Hematopoietic multipotent progenitor cell treated with erythropoietin and hydrocortisone succinate and interleukin-3 and kit ligand, for 6 days (in vitro differentiated cells): ENCODE measurements around the gene HSPB7.

ENCODE experiments used
- DNase-seq: peaks from one replicate; pipeline ENCODE4 v3.0.0-alpha.2; 2015

Gene HSPB7

DNA sequence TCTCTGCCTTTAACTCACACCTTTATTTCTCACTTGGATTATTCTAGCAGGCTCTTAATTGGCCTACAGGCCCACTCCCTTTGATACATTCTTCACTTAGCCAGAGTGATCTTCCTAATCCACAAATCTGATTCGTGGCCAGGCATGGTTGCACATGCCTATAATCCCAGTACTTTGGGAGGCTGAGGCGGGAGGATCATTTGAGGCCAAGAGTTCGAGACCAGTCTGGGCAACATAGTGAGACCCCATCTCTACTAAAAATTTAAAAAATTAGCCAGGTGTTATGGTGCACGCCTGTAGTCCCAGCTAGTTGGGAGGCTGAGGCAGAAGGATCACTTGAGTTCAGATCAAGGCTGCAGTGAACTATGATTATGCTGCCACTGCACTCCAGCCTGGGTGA, 44.1 kb downstream of the HSPB7 start:
- no peak for DNase-seq

DNA sequence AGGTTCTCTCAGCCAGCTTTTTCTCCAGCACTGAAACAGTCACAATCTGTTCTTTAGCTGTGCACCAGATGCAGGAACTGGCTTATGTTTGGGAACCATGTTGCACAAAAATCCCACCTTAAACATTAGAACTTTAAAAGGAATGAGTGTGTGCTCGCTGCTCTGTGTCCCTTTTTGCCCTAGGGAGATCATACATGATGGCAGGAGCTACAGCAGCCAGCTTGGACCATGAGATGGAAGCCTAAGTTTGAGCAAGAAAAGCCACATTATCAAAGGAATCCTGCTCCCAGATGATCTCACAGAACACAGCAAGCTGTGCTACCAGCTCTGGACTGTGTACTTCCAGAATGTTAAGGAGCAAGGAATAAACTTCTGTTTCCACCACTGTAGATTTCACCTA, 45.4 kb downstream of the HSPB7 start:
- DNase-seq, result no peak

DNA sequence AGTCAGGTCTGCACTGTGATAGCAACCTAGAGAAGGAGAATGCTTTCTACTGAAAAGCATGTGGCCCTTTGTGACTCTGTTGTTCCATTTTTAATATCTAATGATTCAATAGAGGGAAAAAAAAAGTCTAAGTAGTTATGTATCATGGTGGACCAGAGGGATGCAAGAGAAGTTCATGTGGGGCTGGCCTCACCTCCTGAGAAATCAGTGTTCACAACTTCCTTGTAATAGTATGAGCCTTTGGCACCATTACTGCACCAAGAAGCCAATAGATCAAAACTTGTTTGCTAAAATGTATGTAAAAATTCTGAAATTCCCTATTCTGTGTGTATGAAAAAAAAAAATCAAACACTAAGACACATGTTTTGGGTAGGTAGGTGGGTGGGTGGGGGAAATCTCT, 46.9 kb downstream of the HSPB7 start:
- no peak for DNase-seq

DNA sequence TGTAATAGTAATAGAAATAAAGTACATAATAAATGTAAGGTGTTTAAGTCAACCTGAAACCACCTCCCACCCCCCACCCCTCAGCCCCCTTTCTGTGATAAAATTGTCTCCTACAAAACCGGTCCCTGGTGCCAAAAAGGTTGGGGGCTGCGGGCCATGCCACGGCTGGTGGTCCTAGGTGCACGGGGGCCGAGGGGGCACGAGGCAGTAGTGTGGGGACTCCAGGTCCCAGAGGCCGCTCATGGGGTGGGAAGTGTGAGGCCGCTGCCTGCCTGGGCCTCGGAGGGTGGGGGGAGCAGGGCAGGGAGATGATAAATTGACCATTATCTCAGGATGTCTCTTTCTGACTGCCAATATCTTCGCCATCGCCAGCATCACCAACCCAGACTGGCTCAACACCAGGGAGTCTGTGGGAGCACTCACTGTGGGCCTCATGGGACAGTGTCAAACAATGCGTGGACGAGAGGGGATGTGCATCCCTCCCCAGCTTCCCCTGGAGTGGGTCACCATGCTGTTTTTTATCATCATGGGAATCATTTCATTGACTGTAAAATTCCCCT, 48.4 kb downstream of the HSPB7 start:
- no peak for DNase-seq

DNA sequence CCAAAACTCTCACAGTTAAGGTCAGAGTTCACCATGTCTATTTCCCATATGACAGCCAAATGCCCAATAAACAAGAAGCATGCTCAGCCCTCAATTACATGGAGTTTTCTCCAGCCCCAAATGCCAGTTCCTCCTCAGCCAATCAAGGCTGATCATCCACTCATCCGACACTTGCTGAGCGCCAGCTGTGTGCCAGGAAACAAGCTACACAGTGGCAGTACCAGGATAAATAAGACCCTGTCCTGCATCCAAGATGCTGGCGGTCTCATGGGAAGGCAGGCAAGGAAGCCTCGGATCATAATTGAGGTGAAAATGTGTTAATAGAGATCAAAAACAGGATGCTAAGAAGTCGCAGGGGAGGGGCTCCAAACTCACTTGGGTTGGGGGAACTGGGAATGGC, 49.7 kb downstream of the HSPB7 start:
- no peak for DNase-seq

DNA sequence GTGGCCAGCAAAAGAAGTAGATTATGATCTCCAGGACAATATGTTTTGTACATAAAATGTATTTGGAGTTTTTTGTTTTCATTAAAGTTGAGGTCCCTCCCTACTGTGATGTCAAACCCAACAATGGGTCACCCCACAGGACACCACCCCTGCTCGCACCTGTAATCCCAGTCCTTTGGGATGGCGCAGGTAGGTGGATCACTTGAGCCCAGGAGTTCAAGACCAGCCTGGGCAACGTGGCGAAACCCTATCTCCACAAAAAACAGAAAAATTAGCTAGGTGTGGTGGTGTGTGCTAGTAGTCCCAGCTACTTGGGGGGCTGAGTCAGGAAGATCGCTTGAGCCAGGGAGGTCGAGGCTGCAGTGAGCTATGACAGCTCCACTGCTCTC, 50.9 kb downstream of the HSPB7 start:
- DNase-seq, result no peak

DNA sequence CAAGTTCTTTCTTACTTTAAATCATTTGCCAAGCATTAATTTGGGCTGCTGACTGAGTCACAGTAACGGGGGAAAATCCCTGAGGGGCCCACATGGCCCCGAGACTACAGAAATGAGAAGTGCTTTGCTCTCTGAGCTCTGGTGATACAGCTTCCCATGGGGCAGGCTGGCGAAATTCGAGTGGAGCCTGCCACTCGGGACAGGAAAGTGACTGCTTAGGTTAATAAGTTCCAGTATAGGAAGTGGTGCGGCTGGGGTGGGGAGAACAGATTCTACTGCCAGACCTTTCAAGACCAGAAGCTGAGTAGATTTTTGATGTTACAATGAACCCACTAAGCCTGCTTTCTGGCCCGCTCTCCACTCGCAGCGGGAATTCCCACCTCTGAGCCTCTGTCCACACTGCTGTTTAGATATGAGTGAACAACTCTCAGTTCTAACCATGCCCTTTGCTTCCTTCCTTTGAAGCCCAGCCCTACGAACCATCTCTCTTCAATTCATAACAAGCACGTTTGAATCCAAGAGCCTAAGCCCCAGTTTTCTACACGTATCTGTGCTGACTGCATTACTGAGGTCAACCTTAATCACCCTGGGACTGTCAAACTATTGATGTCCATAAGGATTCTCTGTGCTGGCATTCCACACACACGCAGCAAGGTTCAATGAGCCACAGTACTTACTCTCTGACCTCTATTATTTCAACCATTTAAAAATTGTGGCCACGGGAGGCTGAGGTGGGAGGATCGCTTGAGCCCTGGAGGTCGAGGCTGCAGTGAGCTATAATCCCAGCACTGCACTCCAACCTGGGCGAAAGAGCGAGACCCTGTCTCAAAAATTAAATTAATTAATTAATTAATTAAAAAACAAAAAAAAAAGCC, 51.5 kb downstream of the HSPB7 start:
- DNase-seq, result peak; percentile 19

DNA sequence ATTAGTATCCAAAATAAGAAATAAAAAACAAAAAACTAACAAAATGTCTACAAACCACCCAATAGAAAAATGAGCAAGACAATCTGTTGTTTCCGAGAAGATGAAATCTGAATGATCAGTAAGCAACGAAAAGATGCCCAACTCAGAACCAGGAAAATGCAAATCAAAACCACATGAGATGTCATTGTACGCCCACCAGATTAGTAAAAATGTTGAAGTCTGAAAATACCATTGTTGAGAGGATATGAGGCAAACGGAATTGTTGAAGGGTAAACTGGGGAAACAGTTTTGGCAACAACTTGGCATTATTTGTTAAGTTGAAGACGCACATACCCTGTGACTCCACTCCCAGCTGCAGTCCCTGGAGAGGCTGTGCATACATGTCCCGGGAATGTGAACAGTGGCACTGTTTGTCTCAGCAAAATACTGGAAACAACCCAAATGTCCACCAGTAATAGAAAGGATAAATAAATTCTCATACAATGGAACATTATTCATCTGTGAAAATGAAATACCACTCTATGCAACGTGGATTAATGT, 52.5 kb downstream of the HSPB7 start:
- no peak for DNase-seq
